Measurements from ENCODE around the gene SERPINB10. TPM values are rescaled to one million over a fixed set of nuclear protein-coding genes. Genes with fewer than 3 reads are reported as not detected.

SERPINB10 gene
- total RNA-seq, 4 donors from 2014 or later = 0.26 to 8.4 (median 1.4) TPM; not detected in 1

DNA sequence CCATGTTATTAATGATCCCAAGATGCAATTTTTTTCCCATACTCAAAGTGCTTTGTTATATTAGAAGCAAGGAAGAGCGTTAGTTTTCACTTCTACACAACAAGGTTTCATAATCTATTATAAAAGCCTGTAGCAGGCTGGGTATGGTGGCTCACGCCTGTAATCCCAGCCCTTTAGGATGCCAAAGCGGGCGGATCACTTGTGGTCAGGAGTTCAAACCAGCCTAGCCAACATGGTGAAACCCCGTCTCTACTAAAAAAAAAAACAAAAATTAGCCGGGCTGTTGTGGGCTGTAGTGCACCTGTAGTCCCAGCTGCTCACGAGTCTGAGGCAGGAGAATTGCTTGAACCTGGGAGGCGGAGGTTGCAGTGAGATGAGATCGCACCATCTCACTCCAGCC, 39.2 kb upstream of the SERPINB10 start:
- Histone ChIP-seq H3K4me3 (no peak overlapping the region), H3K9me3 (no peaks in the 10 kb centered on the region), H3K4me1 (peaks cover 0 to 23% (median 5%) of the 10 kb centered on the region in 3 donors), H3K36me3 (no peaks in the 10 kb centered on the region), H3K27ac (peak overlapping the region in 3 of 4 donors; percentile 77 to 82 (median 79)), H3K27me3 (no peaks in the 10 kb centered on the region)
- intact Hi-C loops (cut with DNase I) = no loop called here
- no peak for TF ChIP-seq POLR2A (IDR thresholded peaks at IDR 0.05)
- TF ChIP-seq, protein P1, sequence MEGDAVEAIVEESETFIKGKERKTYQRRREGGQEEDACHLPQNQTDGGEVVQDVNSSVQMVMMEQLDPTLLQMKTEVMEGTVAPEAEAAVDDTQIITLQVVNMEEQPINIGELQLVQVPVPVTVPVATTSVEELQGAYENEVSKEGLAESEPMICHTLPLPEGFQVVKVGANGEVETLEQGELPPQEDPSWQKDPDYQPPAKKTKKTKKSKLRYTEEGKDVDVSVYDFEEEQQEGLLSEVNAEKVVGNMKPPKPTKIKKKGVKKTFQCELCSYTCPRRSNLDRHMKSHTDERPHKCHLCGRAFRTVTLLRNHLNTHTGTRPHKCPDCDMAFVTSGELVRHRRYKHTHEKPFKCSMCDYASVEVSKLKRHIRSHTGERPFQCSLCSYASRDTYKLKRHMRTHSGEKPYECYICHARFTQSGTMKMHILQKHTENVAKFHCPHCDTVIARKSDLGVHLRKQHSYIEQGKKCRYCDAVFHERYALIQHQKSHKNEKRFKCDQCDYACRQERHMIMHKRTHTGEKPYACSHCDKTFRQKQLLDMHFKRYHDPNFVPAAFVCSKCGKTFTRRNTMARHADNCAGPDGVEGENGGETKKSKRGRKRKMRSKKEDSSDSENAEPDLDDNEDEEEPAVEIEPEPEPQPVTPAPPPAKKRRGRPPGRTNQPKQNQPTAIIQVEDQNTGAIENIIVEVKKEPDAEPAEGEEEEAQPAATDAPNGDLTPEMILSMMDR (IDR thresholded peaks at IDR 0.05) = no peak
- 72 to 76% methylated on average over 9 of the region's 9 CpGs for WGBS, 2 donors
- DNase-seq = no peak

GRCh38 chr18:63869374-63869773, 38.4 kb upstream of the SERPINB10 start:
- intact Hi-C loops (cut with DNase I) = no loop called here
- Histone ChIP-seq H3K27ac (no peak overlapping the region), H3K9me3 (no peaks in the 10 kb centered on the region), H3K4me1 (peaks cover 0 to 23% (median 5%) of the 10 kb centered on the region in 3 donors), H3K36me3 (no peaks in the 10 kb centered on the region), H3K27me3 (no peaks in the 10 kb centered on the region), H3K4me3 (no peak overlapping the region)
- 73 to 88% methylated on average over 9 of the region's 9 CpGs for WGBS, 2 donors
- DNase-seq = no peak
- TF ChIP-seq, protein P1 (IDR thresholded peaks at IDR 0.05) = no peak
- no peak for TF ChIP-seq POLR2A (IDR thresholded peaks at IDR 0.05)

- Histone ChIP-seq H3K4me1 (peaks cover 0 to 23% (median 5%) of the 10 kb centered on the region in 3 donors), H3K27me3 (no peaks in the 10 kb centered on the region), H3K4me3 (no peak overlapping the region), H3K9me3 (no peaks in the 10 kb centered on the region), H3K36me3 (no peaks in the 10 kb centered on the region), H3K27ac (no peak overlapping the region)
- 64 to 84% methylated on average over 3 of the region's 3 CpGs for WGBS, 2 donors
- no peak for TF ChIP-seq POLR2A (IDR thresholded peaks at IDR 0.05)
- TF ChIP-seq, protein P1 (IDR thresholded peaks at IDR 0.05) = no peak
- DNase-seq = no peak
- intact Hi-C loops (cut with DNase I) = no loop called here
Observed at GRCh38 chr18:63869851-63870250, 37.9 kb upstream of the SERPINB10 start.

DNA sequence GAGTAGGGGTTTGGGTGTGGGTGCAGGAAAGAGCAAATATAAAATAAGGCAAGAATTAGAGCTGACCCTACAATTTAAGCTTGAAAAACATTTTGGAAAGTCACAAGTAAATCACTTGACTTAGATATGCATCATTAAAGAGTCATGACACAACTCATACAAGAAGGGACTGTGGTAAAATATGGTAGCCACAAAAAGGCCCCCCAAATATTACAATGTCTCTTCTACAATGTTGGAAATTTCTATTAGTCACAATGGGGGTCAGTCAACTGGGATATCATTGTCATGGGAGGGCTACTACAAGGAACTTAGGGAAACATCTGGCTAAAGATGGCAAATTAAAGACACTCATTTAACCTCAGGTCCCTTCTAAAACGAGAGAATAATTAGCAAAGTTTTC, 35.9 kb upstream of the SERPINB10 start:
- no peak overlapping the region for H3K4me3 ChIP-seq
- intact Hi-C loops (cut with DNase I) = no loop called here
- no peak for DNase-seq
- H3K4me1 ChIP-seq = peaks cover 0 to 19% (median 4%) of the 10 kb centered on the region in 3 donors
- TF ChIP-seq, protein P1 (IDR thresholded peaks at IDR 0.05) = no peak
- no peak for TF ChIP-seq POLR2A (IDR thresholded peaks at IDR 0.05)
- no peaks in the 10 kb centered on the region for H3K9me3 ChIP-seq
- no peaks in the 10 kb centered on the region for H3K36me3 ChIP-seq
- 52 to 67% methylated on average over 1 of the region's 1 CpG for WGBS, 2 donors
- no peak overlapping the region for H3K27ac ChIP-seq
- no peaks in the 10 kb centered on the region for H3K27me3 ChIP-seq

DNA sequence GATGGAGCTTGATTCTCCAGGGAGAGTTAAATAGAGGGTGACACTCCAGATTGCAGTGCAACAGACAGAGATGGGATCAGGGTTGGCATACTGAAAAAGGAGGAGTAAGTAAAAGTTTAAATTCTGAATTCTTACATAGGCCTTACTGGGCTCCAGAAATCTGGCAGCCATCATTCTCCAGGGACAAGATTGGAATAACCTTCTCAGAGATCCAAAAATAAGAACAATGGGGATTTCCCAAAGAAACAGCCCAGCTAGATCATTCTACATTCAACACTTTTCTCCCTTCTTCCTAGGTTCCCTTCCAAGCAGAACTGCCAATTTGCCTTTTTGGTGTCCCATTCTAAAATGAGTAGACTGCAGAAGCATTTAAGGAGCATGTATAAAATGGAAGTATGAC, 35.2 kb upstream of the SERPINB10 start:
- H3K27me3 ChIP-seq = no peaks in the 10 kb centered on the region
- H3K9me3 ChIP-seq = no peaks in the 10 kb centered on the region
- DNase-seq = no peak
- no peaks in the 10 kb centered on the region for H3K36me3 ChIP-seq
- intact Hi-C loops (cut with DNase I) = no loop called here
- no peak overlapping the region for H3K4me3 ChIP-seq
- no peak for TF ChIP-seq POLR2A (IDR thresholded peaks at IDR 0.05)
- TF ChIP-seq, protein P1 (IDR thresholded peaks at IDR 0.05) = no peak
- no peak overlapping the region for H3K27ac ChIP-seq
- peaks cover 0 to 14% (median 0%) of the 10 kb centered on the region in 3 donors for H3K4me1 ChIP-seq
